WTC11 (cell line): ENCODE results near the gene RCC2. TPM values are rescaled to one million over a fixed set of nuclear protein-coding genes. Genes with fewer than 3 reads are reported as not detected.

ENCODE experiments used
- CBFB ChIP-seq: sonication (generic); formaldehyde crosslinking; IDR thresholded peaks from 2 replicates; pipeline ENCODE4 v1.8.1; 2022; ENCODE audit warnings: mild to moderate bottlenecking, low read depth, missing genetic modification reagents
- EMX1 ChIP-seq: fragments of 250-450 bp; sonication (Bioruptor Pico); IDR thresholded peaks from 2 replicates; pipeline ENCODE4 v1.8.0; 2021; ENCODE audit warnings: mild to moderate bottlenecking
- ERG ChIP-seq: fragments of 250-450 bp; sonication (Bioruptor Pico); IDR thresholded peaks from 2 replicates; pipeline ENCODE4 v1.8.0; 2021; ENCODE audit warnings: mild to moderate bottlenecking
- FOXP1 ChIP-seq: sonication (generic); formaldehyde crosslinking; IDR thresholded peaks from 2 replicates; pipeline ENCODE4 v1.8.0; 2022; ENCODE audit warnings: missing genetic modification reagents, mild to moderate bottlenecking, moderate library complexity, borderline replicate concordance
- GTF2I ChIP-seq: fragments of 250-450 bp; sonication (Bioruptor Pico); conservative IDR thresholded peaks from 2 replicates; pipeline ENCODE4 v1.4.0; 2021; ENCODE audit warnings: mild to moderate bottlenecking
- IRF2 ChIP-seq: sonication (generic); formaldehyde crosslinking; IDR thresholded peaks from 2 replicates; pipeline ENCODE4 v1.8.0; 2022; ENCODE audit warnings: low read depth, missing genetic modification reagents, borderline replicate concordance
- MXD4 ChIP-seq: fragments of 250-450 bp; sonication (Bioruptor Pico); IDR thresholded peaks from 2 replicates; pipeline ENCODE4 v1.8.0; 2021; ENCODE audit warnings: mild to moderate bottlenecking, moderate library complexity, borderline replicate concordance
- MYBL2 ChIP-seq: sonication (generic); formaldehyde crosslinking; IDR thresholded peaks from 2 replicates; pipeline ENCODE4 v1.8.1; 2023; ENCODE audit warnings: mild to moderate bottlenecking, moderate library complexity, missing genetic modification reagents
- TEAD4 ChIP-seq: sonication (generic); formaldehyde crosslinking; IDR thresholded peaks from 2 replicates; pipeline ENCODE4 v1.8.0; 2022; ENCODE audit warnings: mild to moderate bottlenecking, missing genetic modification reagents
- TP53 ChIP-seq: sonication (generic); formaldehyde crosslinking; IDR thresholded peaks from 2 replicates; pipeline ENCODE4 v1.8.1; 2023; ENCODE audit warnings: mild to moderate bottlenecking, missing genetic modification reagents
- ZNF396 ChIP-seq: fragments of 250-450 bp; sonication (Bioruptor Pico); IDR thresholded peaks from 2 replicates; pipeline ENCODE4 v1.8.0; 2021; ENCODE audit warnings: mild to moderate bottlenecking, moderate library complexity, borderline replicate concordance
- ZNF416 ChIP-seq: fragments of 250-450 bp; sonication (Bioruptor Pico); IDR thresholded peaks from 2 replicates; pipeline ENCODE4 v1.9.0; 2021; ENCODE audit warnings: mild to moderate bottlenecking, inconsistent platforms
- total RNA-seq: library from RNA; stranded (reverse); gene quantifications from 3 replicates; pipeline ENCODE4 v1.2.3, GENCODE V29; 2021
- TF ChIP-seq, protein P1 (sequence below): sonication (generic); formaldehyde crosslinking; IDR thresholded peaks from 2 replicates; pipeline ENCODE4 v1.8.1; 2023; ENCODE audit warnings: mild to moderate bottlenecking, missing genetic modification reagents, borderline replicate concordance
- TF ChIP-seq, protein P2 (sequence below): fragments of 200-600 bp; IDR thresholded peaks from 2 replicates; pipeline ENCODE4 v1.8.0; 2022; ENCODE audit warnings: antibody characterized with exemption
- TF ChIP-seq, protein P3 (sequence below): fragments of 250-450 bp; sonication (Bioruptor Pico); IDR thresholded peaks from 2 replicates; pipeline ENCODE4 v1.9.0; 2021; ENCODE audit warnings: mild to moderate bottlenecking
- TF ChIP-seq, protein P4 (sequence below): sonication (generic); formaldehyde crosslinking; IDR thresholded peaks from 2 replicates; pipeline ENCODE4 v1.8.0; 2022; ENCODE audit warnings: missing genetic modification reagents

The RCC2 gene
- total RNA-seq, 1 experiment from 2014 or later = 377 TPM

DNA sequence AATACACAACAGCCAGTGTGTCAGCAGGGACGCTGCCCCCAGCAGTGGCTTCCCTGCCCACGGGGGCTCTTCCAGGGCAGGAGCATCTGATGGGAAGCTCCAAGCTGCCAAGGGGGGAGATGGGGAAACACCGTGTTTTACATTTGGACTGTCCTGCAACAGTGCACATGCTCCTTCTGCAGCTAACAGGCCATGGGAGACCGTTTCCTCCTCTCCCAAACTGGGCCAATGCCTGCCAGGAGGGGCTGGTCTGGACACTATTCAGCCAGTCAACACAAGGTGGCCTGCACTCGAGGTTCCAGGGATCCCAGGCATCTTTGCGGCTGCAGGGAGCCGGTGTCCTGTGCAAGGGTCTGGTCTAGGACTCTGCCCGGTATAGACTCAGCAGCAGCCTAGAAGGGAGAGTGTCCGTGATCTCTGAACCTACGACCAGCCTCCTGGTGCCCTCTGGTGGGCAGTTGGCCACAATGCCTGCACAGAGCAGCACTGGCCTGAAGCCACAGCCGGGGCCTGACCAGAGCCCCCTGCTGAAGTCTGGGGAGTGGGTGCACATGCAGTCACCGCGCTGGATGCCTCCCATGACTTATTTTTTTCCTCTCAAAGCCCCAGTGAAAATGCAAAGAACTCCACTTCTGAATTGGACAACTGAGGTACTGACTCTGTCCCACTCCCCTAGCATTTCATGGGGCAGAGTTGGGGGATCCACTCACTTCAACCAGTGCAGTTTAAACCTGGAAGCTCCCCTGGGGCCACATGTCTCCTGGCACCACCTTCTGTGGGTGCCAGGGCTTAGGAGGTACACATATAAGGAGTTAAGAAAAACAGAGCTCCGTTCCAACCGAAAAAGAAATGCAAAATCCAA lies 33.3 kb downstream of the RCC2 start (continued):
- TF ChIP-seq ZNF396 (CRISPR knock-in tag) (no peak), EMX1 (0 out of 2 replicates have a peak, but pooled peaks have one; percentile 71), MXD4 (CRISPR knock-in tag) (no peak), GTF2I (CRISPR knock-in tag) (no peak), CBFB (CRISPR knock-in tag) (no peak), FOXP1 (CRISPR knock-in tag) (no peak), ERG (CRISPR knock-in tag) (peak; percentile 23; the same call in 1 of the 2 replicates), IRF2 (CRISPR knock-in tag) (no peak), TEAD4 (CRISPR knock-in tag) (no peak), MYBL2 (CRISPR knock-in tag) (0 out of 2 replicates have a peak, but pooled peaks have one; percentile 29), TP53 (CRISPR knock-in tag) (no peak), ZNF416 (CRISPR knock-in tag) (peak; percentile 90)
- TF ChIP-seq, protein P1, sequence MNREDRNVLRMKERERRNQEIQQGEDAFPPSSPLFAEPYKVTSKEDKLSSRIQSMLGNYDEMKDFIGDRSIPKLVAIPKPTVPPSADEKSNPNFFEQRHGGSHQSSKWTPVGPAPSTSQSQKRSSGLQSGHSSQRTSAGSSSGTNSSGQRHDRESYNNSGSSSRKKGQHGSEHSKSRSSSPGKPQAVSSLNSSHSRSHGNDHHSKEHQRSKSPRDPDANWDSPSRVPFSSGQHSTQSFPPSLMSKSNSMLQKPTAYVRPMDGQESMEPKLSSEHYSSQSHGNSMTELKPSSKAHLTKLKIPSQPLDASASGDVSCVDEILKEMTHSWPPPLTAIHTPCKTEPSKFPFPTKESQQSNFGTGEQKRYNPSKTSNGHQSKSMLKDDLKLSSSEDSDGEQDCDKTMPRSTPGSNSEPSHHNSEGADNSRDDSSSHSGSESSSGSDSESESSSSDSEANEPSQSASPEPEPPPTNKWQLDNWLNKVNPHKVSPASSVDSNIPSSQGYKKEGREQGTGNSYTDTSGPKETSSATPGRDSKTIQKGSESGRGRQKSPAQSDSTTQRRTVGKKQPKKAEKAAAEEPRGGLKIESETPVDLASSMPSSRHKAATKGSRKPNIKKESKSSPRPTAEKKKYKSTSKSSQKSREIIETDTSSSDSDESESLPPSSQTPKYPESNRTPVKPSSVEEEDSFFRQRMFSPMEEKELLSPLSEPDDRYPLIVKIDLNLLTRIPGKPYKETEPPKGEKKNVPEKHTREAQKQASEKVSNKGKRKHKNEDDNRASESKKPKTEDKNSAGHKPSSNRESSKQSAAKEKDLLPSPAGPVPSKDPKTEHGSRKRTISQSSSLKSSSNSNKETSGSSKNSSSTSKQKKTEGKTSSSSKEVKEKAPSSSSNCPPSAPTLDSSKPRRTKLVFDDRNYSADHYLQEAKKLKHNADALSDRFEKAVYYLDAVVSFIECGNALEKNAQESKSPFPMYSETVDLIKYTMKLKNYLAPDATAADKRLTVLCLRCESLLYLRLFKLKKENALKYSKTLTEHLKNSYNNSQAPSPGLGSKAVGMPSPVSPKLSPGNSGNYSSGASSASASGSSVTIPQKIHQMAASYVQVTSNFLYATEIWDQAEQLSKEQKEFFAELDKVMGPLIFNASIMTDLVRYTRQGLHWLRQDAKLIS (CRISPR knock-in tag) = no peak
- TF ChIP-seq, protein P2, sequence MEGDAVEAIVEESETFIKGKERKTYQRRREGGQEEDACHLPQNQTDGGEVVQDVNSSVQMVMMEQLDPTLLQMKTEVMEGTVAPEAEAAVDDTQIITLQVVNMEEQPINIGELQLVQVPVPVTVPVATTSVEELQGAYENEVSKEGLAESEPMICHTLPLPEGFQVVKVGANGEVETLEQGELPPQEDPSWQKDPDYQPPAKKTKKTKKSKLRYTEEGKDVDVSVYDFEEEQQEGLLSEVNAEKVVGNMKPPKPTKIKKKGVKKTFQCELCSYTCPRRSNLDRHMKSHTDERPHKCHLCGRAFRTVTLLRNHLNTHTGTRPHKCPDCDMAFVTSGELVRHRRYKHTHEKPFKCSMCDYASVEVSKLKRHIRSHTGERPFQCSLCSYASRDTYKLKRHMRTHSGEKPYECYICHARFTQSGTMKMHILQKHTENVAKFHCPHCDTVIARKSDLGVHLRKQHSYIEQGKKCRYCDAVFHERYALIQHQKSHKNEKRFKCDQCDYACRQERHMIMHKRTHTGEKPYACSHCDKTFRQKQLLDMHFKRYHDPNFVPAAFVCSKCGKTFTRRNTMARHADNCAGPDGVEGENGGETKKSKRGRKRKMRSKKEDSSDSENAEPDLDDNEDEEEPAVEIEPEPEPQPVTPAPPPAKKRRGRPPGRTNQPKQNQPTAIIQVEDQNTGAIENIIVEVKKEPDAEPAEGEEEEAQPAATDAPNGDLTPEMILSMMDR = peak; percentile 75
- TF ChIP-seq, protein P3, sequence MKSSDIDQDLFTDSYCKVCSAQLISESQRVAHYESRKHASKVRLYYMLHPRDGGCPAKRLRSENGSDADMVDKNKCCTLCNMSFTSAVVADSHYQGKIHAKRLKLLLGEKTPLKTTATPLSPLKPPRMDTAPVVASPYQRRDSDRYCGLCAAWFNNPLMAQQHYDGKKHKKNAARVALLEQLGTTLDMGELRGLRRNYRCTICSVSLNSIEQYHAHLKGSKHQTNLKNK (CRISPR knock-in tag) = no peak
- TF ChIP-seq, protein P4, sequence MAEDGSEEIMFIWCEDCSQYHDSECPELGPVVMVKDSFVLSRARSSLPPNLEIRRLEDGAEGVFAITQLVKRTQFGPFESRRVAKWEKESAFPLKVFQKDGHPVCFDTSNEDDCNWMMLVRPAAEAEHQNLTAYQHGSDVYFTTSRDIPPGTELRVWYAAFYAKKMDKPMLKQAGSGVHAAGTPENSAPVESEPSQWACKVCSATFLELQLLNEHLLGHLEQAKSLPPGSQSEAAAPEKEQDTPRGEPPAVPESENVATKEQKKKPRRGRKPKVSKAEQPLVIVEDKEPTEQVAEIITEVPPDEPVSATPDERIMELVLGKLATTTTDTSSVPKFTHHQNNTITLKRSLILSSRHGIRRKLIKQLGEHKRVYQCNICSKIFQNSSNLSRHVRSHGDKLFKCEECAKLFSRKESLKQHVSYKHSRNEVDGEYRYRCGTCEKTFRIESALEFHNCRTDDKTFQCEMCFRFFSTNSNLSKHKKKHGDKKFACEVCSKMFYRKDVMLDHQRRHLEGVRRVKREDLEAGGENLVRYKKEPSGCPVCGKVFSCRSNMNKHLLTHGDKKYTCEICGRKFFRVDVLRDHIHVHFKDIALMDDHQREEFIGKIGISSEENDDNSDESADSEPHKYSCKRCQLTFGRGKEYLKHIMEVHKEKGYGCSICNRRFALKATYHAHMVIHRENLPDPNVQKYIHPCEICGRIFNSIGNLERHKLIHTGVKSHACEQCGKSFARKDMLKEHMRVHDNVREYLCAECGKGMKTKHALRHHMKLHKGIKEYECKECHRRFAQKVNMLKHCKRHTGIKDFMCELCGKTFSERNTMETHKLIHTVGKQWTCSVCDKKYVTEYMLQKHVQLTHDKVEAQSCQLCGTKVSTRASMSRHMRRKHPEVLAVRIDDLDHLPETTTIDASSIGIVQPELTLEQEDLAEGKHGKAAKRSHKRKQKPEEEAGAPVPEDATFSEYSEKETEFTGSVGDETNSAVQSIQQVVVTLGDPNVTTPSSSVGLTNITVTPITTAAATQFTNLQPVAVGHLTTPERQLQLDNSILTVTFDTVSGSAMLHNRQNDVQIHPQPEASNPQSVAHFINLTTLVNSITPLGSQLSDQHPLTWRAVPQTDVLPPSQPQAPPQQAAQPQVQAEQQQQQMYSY (CRISPR knock-in tag) = no peak
- TF ChIP-seq, all 79 proteins: peak for 10
